GM12878 (cell line): ENCODE data around the gene KRTAP5-7.

Experiments used
- CBFB ChIP-seq: IDR thresholded peaks from 2 replicates; pipeline ENCODE4 v1.6.1; 2016; ENCODE audit warnings: antibody characterized with exemption, low read depth
- EZH2 ChIP-seq: IDR thresholded peaks from 2 replicates; pipeline ENCODE4 v1.6.1; 2012; ENCODE audit warnings: low read depth, mild to moderate bottlenecking, control low read depth, inconsistent platforms, low read length, borderline replicate concordance; ENCODE audit not compliant: control insufficient read depth
- POLR2A ChIP-seq: IDR thresholded peaks from 2 replicates; pipeline ENCODE4 v1.6.1; 2011; ENCODE audit warnings: low read depth, mild to moderate bottlenecking, low read length
- TF ChIP-seq, protein P1 (sequence below), 3 experiments: IDR thresholded peaks in 2 of 3; conservative IDR thresholded peaks in 1 of 3; 2 replicates each; pipeline ENCODE4 v1.5.1; 2011; ENCODE audit warnings: low read depth in 3 of 3, low read length in 3 of 3, mild to moderate bottlenecking in 3 of 3, control low read depth in 2 of 3, moderate library complexity in 2 of 3, inconsistent platforms in 1 of 3, mixed read lengths in 1 of 3; ENCODE audit not compliant: control insufficient read depth in 2 of 3, insufficient read depth in 1 of 3; ENCODE audit errors: extremely low read depth in 1 of 3

DNA sequence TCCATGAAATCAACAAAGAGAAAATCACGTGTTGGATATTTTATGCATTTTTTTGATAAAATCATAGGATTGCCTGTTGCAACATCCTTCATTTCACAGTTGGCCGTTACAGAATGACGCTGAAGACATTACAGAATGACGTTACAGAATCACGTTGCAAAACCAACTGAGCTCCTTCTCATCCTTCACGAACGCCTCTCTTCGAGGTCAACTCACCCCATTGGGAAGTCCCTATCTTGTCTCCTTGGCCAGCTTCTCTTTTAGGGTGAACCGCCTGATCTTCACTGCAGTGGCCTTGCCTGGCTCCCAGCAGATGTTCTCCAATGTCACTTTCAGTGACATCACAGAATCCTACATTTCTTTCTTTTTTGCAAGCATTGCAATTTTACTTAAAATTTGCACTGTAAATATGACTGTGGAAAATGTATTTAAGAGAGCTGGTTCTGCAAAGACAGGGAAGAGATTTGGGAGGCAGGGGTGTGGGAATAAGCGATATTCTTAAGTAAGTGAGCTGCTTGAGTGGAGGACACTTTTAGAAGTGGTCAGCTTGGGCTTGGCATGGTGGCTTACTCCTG is 5.1 kb downstream of the KRTAP5-7 start:
- TF ChIP-seq, protein P1, sequence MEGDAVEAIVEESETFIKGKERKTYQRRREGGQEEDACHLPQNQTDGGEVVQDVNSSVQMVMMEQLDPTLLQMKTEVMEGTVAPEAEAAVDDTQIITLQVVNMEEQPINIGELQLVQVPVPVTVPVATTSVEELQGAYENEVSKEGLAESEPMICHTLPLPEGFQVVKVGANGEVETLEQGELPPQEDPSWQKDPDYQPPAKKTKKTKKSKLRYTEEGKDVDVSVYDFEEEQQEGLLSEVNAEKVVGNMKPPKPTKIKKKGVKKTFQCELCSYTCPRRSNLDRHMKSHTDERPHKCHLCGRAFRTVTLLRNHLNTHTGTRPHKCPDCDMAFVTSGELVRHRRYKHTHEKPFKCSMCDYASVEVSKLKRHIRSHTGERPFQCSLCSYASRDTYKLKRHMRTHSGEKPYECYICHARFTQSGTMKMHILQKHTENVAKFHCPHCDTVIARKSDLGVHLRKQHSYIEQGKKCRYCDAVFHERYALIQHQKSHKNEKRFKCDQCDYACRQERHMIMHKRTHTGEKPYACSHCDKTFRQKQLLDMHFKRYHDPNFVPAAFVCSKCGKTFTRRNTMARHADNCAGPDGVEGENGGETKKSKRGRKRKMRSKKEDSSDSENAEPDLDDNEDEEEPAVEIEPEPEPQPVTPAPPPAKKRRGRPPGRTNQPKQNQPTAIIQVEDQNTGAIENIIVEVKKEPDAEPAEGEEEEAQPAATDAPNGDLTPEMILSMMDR (IDR thresholded peaks at IDR 0.05 in 2 of 3, conservative IDR thresholded peaks at IDR 0.05 in 1 of 3; ENCODE audit: control insufficient read depth in 2 of 3, extremely low read depth in 1 of 3, insufficient read depth in 1 of 3, low read depth in 3 of 3, low read length in 3 of 3): no peak
- no peak for TF ChIP-seq EZH2
- no peak for TF ChIP-seq CBFB
- TF ChIP-seq POLR2A: no peak
